Common myeloid progenitor, CD34-positive (primary cell): ENCODE data around the gene PARVA.

ENCODE experiments used
- CTCF ChIA-PET: fragments of 350-600 bp; sonication (Branson Sonifier 250); formaldehyde crosslinking; loops from one replicate; lab custom pipeline; 2021; ENCODE audit warnings: antibody characterized with exemption; lab: Charles Lee
- POLR2A ChIA-PET: fragments of 350-600 bp; sonication (Branson Sonifier 250); formaldehyde crosslinking; loops from one replicate; lab custom pipeline; 2021; ENCODE audit warnings: antibody characterized with exemption; lab: Charles Lee
- DNase-seq, 3 donors: peaks; one replicate each; pipeline versions ENCODE4 v3.0.0 to v3.0.0-alpha.2; 2013
- H3K27ac ChIP-seq, 2 experiments: 1 replicate in 1 of 2; 2 replicates in 1 of 2; pipeline ENCODE4 v1.7.0; 2013; ENCODE audit warnings: inconsistent platforms in 2 of 2, low read length in 2 of 2, mild to moderate bottlenecking in 2 of 2, low read depth in 1 of 2, moderate library complexity in 1 of 2; ENCODE audit not compliant: severe bottlenecking in 2 of 2, insufficient read depth in 1 of 2, poor library complexity in 1 of 2
- H3K27me3 ChIP-seq, 5 experiments: replicated peaks in 2 of 5; 1 replicate in 3 of 5; 2 replicates in 2 of 5; pipeline versions ENCODE4 v1.6.1 to v1.7.0; 2013; ENCODE audit warnings: low read length in 4 of 5, mild to moderate bottlenecking in 2 of 5, moderate library complexity in 2 of 5, inconsistent platforms in 1 of 5; ENCODE audit not compliant: insufficient read depth in 5 of 5, control insufficient read depth in 4 of 5
- H3K36me3 ChIP-seq, 4 experiments: 1 replicate in 2 of 4; 2 replicates in 2 of 4; pipeline versions ENCODE4 v1.6.1 to v1.7.0; 2013; ENCODE audit warnings: low read length in 3 of 4, control low read depth in 1 of 4, mild to moderate bottlenecking in 1 of 4; ENCODE audit not compliant: control insufficient read depth in 4 of 4, insufficient read depth in 4 of 4
- H3K4me1 ChIP-seq, 4 experiments: 1 replicate in 3 of 4; 2 replicates in 1 of 4; pipeline versions ENCODE4 v1.6.1 to v1.7.1; 2013; ENCODE audit warnings: low read length in 3 of 4, mild to moderate bottlenecking in 3 of 4, control low read depth in 1 of 4, inconsistent platforms in 1 of 4, moderate library complexity in 1 of 4; ENCODE audit not compliant: control insufficient read depth in 4 of 4, insufficient read depth in 4 of 4; ENCODE audit errors: control extremely low read depth in 1 of 4
- H3K4me3 ChIP-seq, 7 experiments: 1 replicate in 4 of 7; 2 replicates in 3 of 7; pipeline versions ENCODE4 v1.5.1 to v1.7.0; 2013; ENCODE audit warnings: mild to moderate bottlenecking in 7 of 7, low read length in 6 of 7, moderate library complexity in 6 of 7, inconsistent platforms in 2 of 7, low read depth in 2 of 7, control low read depth in 1 of 7; ENCODE audit not compliant: insufficient read depth in 4 of 7, control insufficient read depth in 1 of 7; ENCODE audit errors: extremely low read depth in 1 of 7
- H3K9me3 ChIP-seq, 5 experiments: 1 replicate in 4 of 5; 2 replicates in 1 of 5; pipeline versions ENCODE4 v1.6.1 to v1.7.1; 2013; ENCODE audit warnings: low read length in 4 of 5, mild to moderate bottlenecking in 2 of 5, inconsistent platforms in 1 of 5, low read depth in 1 of 5, moderate library complexity in 1 of 5; ENCODE audit not compliant: control insufficient read depth in 4 of 5, insufficient read depth in 2 of 5; ENCODE audit errors: control extremely low read depth in 1 of 5
- WGBS: methylation state at CpG from one replicate; pipeline ENCODE4 v1.1.5; 2013; ENCODE audit not compliant: insufficient coverage; 5-methylcytosine and 5-hydroxymethylcytosine counted together

PARVA gene

GRCh38 chr11:12559011-12559410 is 181.6 kb downstream of the PARVA start:
- POLR2A ChIA-PET = no interaction called here

GRCh38 chr11:12560362-12560761 is 183.0 kb downstream of the PARVA start:
- Histone ChIP-seq H3K36me3 (no peaks in the 10 kb centered on the region), H3K4me3 (no peak overlapping the region)
- CTCF ChIA-PET = no interaction called here

More at GRCh38 chr11:12559011-12559410, 181.6 kb downstream of the PARVA start:
- whole genome bisulfite sequencing = 93% methylated on average over 2 of the region's 3 CpGs
- Histone ChIP-seq H3K4me3 (no peak overlapping the region), H3K27ac (no peak overlapping the region), H3K9me3 (no peaks in the 10 kb centered on the region), H3K4me1 (no peaks in the 10 kb centered on the region), H3K27me3 (peaks cover 0 to 16% (median 5%) of the 10 kb centered on the region in 5 experiments), H3K36me3 (no peaks in the 10 kb centered on the region)
- no peak for DNase-seq
- CTCF ChIA-PET = no interaction called here

GRCh38 chr11:12560861-12561260 is 183.5 kb downstream of the PARVA start:
- Histone ChIP-seq H3K36me3 (no peaks in the 10 kb centered on the region), H3K9me3 (peaks cover 0 to 2% (median 0%) of the 10 kb centered on the region in 5 experiments), H3K4me3 (no peak overlapping the region), H3K4me1 (no peaks in the 10 kb centered on the region), H3K27ac (no peak overlapping the region), H3K27me3 (peaks cover 0 to 16% (median 5%) of the 10 kb centered on the region in 5 experiments)
- no peak for DNase-seq
- CTCF ChIA-PET = no interaction called here
- POLR2A ChIA-PET = no interaction called here
- 81% methylated on average over 2 of the region's 2 CpGs for WGBS

More at GRCh38 chr11:12560362-12560761, 183.0 kb downstream of the PARVA start:
- Histone ChIP-seq H3K27me3 (peaks cover 0 to 16% (median 5%) of the 10 kb centered on the region in 5 experiments), H3K27ac (no peak overlapping the region), H3K9me3 (no peaks in the 10 kb centered on the region), H3K4me1 (no peaks in the 10 kb centered on the region)
- no peak for DNase-seq
- POLR2A ChIA-PET = no interaction called here
- WGBS = 93% methylated on average over 3 of the region's 3 CpGs

- H3K4me3 ChIP-seq = no peak overlapping the region
- H3K27ac ChIP-seq = no peak overlapping the region
- POLR2A ChIA-PET = no interaction called here
- H3K4me1 ChIP-seq = no peaks in the 10 kb centered on the region
- DNase-seq = no peak
- peaks cover 0 to 10% (median 6%) of the 10 kb centered on the region in 5 experiments for H3K27me3 ChIP-seq
- H3K36me3 ChIP-seq = no peaks in the 10 kb centered on the region
- CTCF ChIA-PET = no interaction called here
- peaks cover 0 to 9% (median 5%) of the 10 kb centered on the region in 5 experiments for H3K9me3 ChIP-seq
Observed at GRCh38 chr11:12564012-12564411, 186.6 kb downstream of the PARVA start.

DNA sequence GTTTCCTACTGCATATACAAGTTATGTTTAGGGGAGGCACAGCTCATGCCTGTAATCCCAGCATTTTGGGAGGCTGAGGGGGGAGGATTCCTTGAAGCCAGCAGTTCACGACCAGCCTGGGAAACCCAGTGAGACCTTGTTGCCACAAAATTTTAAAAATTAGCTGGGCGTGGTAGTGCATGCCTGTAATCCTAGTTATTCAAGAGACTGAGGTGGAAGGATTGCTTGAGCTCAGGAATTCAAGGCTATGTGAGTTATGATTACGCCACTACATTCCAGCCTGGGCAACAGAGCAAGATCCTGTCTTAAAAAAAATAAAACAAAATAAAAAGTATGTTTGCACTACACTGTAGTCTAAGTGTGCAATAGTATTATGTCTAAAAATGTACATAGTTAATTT is 188.0 kb downstream of the PARVA start:
- ChIA-PET CTCF (no interaction called here), POLR2A (no interaction called here)

GRCh38 chr11:12567746-12568460 is 190.5 kb downstream of the PARVA start:
- Histone ChIP-seq H3K27me3 (peaks cover 0 to 8% (median 4%) of the 10 kb centered on the region in 5 experiments), H3K4me1 (no peaks in the 10 kb centered on the region), H3K4me3 (no peak overlapping the region), H3K27ac (no peak overlapping the region), H3K36me3 (no peaks in the 10 kb centered on the region), H3K9me3 (peaks cover 0 to 9% (median 5%) of the 10 kb centered on the region in 5 experiments)
- 69% methylated on average over 3 of the region's 4 CpGs for WGBS
- no peak for DNase-seq
- ChIA-PET POLR2A (no interaction called here), CTCF (interaction anchor here (1.4 kb wide), 1 partner anchor 32 kb away, joined by 3 read pairs; no protein-coding TSS in a partner anchor)

More for the DNA sequence above, 188.0 kb downstream of the PARVA start:
- no peaks in the 10 kb centered on the region for H3K4me1 ChIP-seq
- H3K36me3 ChIP-seq = no peaks in the 10 kb centered on the region
- peaks cover 0 to 9% (median 5%) of the 10 kb centered on the region in 5 experiments for H3K9me3 ChIP-seq
- no peak overlapping the region for H3K27ac ChIP-seq
- no peak for DNase-seq
- no peak overlapping the region for H3K4me3 ChIP-seq
- H3K27me3 ChIP-seq = peaks cover 0 to 10% (median 4%) of the 10 kb centered on the region in 5 experiments
- 93% methylated on average over 2 of the region's 3 CpGs for WGBS
